IgD-negative memory B cell (primary cell): ENCODE measurements around the gene RHEX. TPM values are rescaled to one million over a fixed set of nuclear protein-coding genes. Genes with fewer than 3 reads are reported as not detected.
"Not testable (repeated sequence)": the region's sequence is repeated elsewhere in the genome, so short reads cannot be mapped to it uniquely, and the experiment has no call there.

ENCODE experiments used
- H3K27ac Mint-ChIP-seq, 3 donors: one replicate each; pipeline ENCODE4 v1.8.0; 2020 to 2022; ENCODE audit warnings: mild to moderate bottlenecking in 3 of 3, mixed read lengths in 3 of 3, moderate library complexity in 1 of 3
- H3K27me3 Mint-ChIP-seq: one replicate; pipeline ENCODE4 v1.8.0; 2021; ENCODE audit warnings: mixed read lengths
- H3K36me3 Mint-ChIP-seq: one replicate; pipeline ENCODE4 v1.8.0; 2020; ENCODE audit warnings: mild to moderate bottlenecking, mixed read lengths
- H3K4me1 Mint-ChIP-seq, 3 donors: one replicate each; pipeline ENCODE4 v1.8.0; 2020 to 2022; ENCODE audit warnings: mixed read lengths in 3 of 3, mild to moderate bottlenecking in 1 of 3
- H3K4me3 Mint-ChIP-seq, 4 donors: one replicate each; pipeline ENCODE4 v1.8.0; 2020 to 2022; ENCODE audit warnings: mild to moderate bottlenecking in 4 of 4, mixed read lengths in 4 of 4, moderate library complexity in 3 of 4
- H3K9me3 Mint-ChIP-seq, 3 donors: one replicate each; pipeline ENCODE4 v1.8.0; 2020 to 2021; ENCODE audit warnings: mixed read lengths in 3 of 3, mild to moderate bottlenecking in 1 of 3
- polyA plus RNA-seq: library from polyadenylated mRNA; unstranded; fragments of 300-500 nt; fragmentation: Illumina TruSeq; gene quantifications from one replicate; pipeline ENCODE4 v1.2.3, GENCODE V29; 2021

RHEX gene
- polyA plus RNA-seq, 1 donor from 2014 or later: 2.0 TPM

- Mint-ChIP-seq H3K36me3 (peaks cover 13% of the 10 kb centered on the region), H3K9me3 (peaks cover 0 to 3% (median 0%) of the 10 kb centered on the region in 3 donors), H3K4me1 (peaks cover 45 to 50% (median 45%) of the 10 kb centered on the region in 3 donors), H3K4me3 (no peak overlapping the region), H3K27me3 (no peaks in the 10 kb centered on the region), H3K27ac (peak overlapping the region in 2 of 3 donors; percentile 41 to 91)
Measured at GRCh38 chr1:206060844-206061243, 7.9 kb downstream of the RHEX start.

- Mint-ChIP-seq H3K36me3 (peaks cover 9% of the 10 kb centered on the region), H3K27ac (peak overlapping the region in 2 of 3 donors; percentile 78 to 84), H3K27me3 (no peaks in the 10 kb centered on the region), H3K9me3 (peaks cover 0 to 3% (median 0%) of the 10 kb centered on the region in 3 donors), H3K4me3 (no peak overlapping the region), H3K4me1 (peaks cover 43 to 51% (median 46%) of the 10 kb centered on the region in 3 donors)
Measured at GRCh38 chr1:206062464-206062863, 9.5 kb downstream of the RHEX start.

DNA sequence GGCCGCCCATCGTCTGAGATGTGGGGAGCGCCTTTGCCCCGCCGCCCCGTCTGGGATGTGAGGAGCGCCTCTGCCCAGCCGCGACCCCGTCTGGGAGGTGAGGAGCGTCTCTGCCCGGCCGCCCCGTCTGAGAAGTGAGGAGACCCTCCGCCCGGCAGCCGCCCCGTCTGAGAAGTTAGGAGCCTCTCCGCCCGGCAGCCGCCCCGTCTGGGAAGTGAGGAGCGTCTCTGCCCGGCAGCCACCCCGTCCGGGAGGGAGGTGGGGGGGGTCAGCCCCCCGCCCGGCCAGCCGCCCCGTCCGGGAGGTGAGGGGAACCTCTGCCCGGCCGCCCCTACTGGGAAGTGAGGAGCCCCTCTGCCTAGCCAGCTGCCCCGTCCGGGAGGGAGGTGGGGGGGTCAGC, 11.0 kb downstream of the RHEX start:
- H3K4me1 Mint-ChIP-seq: peaks cover 42 to 49% (median 43%) of the 10 kb centered on the region in 3 donors
- H3K27ac Mint-ChIP-seq, H3K9me3 Mint-ChIP-seq, H3K4me3 Mint-ChIP-seq, H3K36me3 Mint-ChIP-seq, H3K27me3 Mint-ChIP-seq: not testable (repeated sequence)

DNA sequence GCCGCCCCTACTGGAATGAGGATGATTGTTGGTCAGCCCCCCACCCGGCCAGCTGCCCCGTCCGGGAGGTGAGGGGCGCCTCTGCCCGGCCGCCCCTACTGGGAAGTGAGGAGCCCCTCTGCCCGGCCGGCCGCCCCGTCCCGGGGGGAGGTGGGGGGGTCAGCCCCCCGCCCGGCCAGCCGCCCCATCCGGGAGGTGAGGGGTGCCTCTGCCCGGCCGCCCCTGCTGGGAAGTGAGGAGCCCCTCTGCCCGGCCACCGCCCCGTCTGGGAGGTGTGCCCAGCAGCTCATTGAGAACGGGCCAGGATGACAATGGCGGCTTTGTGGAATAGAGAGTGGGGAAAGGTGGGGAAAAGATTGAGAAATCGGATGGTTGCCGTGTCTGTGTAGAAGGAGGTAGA, 11.5 kb downstream of the RHEX start:
- not testable (repeated sequence) for H3K9me3 Mint-ChIP-seq, H3K27me3 Mint-ChIP-seq, H3K27ac Mint-ChIP-seq, H3K36me3 Mint-ChIP-seq
- peaks cover 38 to 44% (median 38%) of the 10 kb centered on the region in 3 donors for H3K4me1 Mint-ChIP-seq
- peak overlapping the region in 1 of 4 donors; percentile 12 for H3K4me3 Mint-ChIP-seq

DNA sequence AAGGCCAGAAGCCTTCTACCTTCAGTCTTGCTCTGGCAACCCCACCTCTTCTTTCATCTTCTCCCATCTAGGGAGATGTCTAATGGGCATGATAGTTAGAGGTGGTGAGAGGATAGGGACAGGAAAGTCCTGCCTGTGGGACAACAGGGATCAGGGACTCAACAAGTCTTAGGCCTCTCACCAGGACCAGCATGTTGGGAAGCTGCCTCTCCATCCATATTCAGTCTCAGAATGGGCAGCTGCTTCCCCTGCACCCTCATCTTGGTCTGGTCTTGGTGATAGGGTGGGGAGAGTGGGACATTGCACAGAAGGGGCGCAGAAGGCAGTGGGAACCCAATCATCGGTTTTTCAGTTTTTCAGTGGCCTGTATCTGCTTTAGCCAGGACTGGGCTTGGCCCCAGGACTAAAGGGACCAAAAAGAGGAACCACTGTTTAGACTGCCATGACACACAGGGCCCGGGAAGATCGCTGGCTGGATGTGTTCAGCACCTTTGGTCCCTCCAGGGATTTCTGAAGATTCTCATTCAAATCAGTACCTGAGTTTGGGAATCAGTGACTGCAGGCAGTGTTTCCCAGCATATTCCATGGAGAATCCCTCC, 12.7 kb downstream of the RHEX start:
- Mint-ChIP-seq H3K36me3 (peaks cover 6% of the 10 kb centered on the region), H3K4me3 (peak overlapping the region in 2 of 4 donors; percentile 2 to 74), H3K27ac (peak overlapping the region; percentile 39 to 63 (median 59)), H3K9me3 (peaks cover 0 to 3% (median 0%) of the 10 kb centered on the region in 3 donors), H3K27me3 (no peaks in the 10 kb centered on the region), H3K4me1 (peaks cover 29 to 35% (median 30%) of the 10 kb centered on the region in 3 donors)

- Mint-ChIP-seq H3K36me3 (peaks cover 6% of the 10 kb centered on the region), H3K27ac (peak overlapping the region; percentile 85 to 96 (median 91)), H3K4me1 (peaks cover 28 to 35% (median 29%) of the 10 kb centered on the region in 3 donors), H3K9me3 (peaks cover 0 to 3% (median 0%) of the 10 kb centered on the region in 3 donors), H3K27me3 (no peaks in the 10 kb centered on the region), H3K4me3 (peak overlapping the region; percentile 44 to 83 (median 62))
Measured at GRCh38 chr1:206066479-206067171, 13.7 kb downstream of the RHEX start.

GRCh38 chr1:206067486-206068227, 14.7 kb downstream of the RHEX start:
- Mint-ChIP-seq H3K9me3 (peaks cover 0 to 3% (median 0%) of the 10 kb centered on the region in 3 donors), H3K36me3 (peaks cover 6% of the 10 kb centered on the region), H3K4me3 (peak overlapping the region; percentile 49 to 84 (median 70)), H3K27me3 (no peaks in the 10 kb centered on the region), H3K4me1 (peaks cover 28 to 35% (median 30%) of the 10 kb centered on the region in 3 donors), H3K27ac (peak overlapping the region; percentile 85 to 96 (median 91))

GRCh38 chr1:206068314-206068713, 15.3 kb downstream of the RHEX start:
- Mint-ChIP-seq H3K4me1 (peaks cover 27 to 30% (median 28%) of the 10 kb centered on the region in 3 donors), H3K9me3 (no peaks in the 10 kb centered on the region), H3K27ac (peak overlapping the region in 2 of 3 donors; percentile 85 to 96), H3K36me3 (peaks cover 4% of the 10 kb centered on the region), H3K27me3 (no peaks in the 10 kb centered on the region), H3K4me3 (peak overlapping the region in 3 of 4 donors; percentile 67 to 84 (median 74))

DNA sequence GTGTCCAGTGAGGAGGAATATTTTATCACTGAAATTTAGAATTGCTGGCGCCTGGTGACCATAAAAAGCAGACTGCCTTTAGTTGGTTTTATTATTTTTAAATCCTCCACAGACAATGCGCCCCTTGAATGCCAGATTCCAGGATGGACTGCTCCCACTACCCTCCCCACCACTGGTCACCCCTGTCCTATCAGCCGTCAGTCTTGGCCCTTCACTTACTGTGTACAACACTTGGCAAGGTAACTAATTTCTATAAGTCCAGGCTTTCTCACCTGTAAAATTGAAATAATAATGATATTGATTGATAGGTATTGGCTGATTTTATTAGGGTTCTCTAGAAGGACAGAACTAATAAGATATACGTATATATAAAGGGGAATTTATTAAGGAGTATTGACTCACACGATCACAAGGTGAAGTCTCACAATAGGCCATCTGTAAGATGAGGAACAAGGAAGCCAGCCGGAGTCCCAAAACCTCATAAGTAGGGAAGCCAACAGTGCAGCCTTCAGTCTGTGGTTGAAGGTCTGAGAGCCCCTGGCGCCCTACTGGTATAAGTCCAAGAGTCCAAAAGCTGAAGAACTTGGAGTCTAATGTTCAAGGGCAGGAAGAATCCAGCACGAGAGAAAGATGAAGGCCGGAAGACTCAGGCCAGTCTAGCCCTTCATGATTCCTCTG, 17.8 kb downstream of the RHEX start:
- Mint-ChIP-seq H3K27me3 (no peaks in the 10 kb centered on the region), H3K27ac (peak overlapping the region in 1 of 3 donors; percentile 63), H3K4me1 (peaks cover 30 to 32% (median 31%) of the 10 kb centered on the region in 3 donors), H3K4me3 (no peak overlapping the region), H3K9me3 (no peaks in the 10 kb centered on the region), H3K36me3 (peaks cover 6% of the 10 kb centered on the region)

- peaks cover 6 to 10% (median 6%) of the 10 kb centered on the region in 3 donors for H3K4me1 Mint-ChIP-seq
Measured at GRCh38 chr1:206074839-206075238, 21.9 kb downstream of the RHEX start.

GRCh38 chr1:206075786-206076755, 23.1 kb downstream of the RHEX start:
- peaks cover 9% of the 10 kb centered on the region for H3K36me3 Mint-ChIP-seq
- H3K27me3 Mint-ChIP-seq: no peaks in the 10 kb centered on the region
- no peak overlapping the region for H3K4me3 Mint-ChIP-seq
- peaks cover 6 to 16% (median 7%) of the 10 kb centered on the region in 3 donors for H3K4me1 Mint-ChIP-seq
- H3K9me3 Mint-ChIP-seq: no peaks in the 10 kb centered on the region
- peak overlapping the region in 1 of 3 donors; percentile 53 for H3K27ac Mint-ChIP-seq

More at GRCh38 chr1:206074839-206075238, 21.9 kb downstream of the RHEX start:
- no peak overlapping the region for H3K4me3 Mint-ChIP-seq
- no peaks in the 10 kb centered on the region for H3K9me3 Mint-ChIP-seq
- H3K36me3 Mint-ChIP-seq: peaks cover 9% of the 10 kb centered on the region
- H3K27me3 Mint-ChIP-seq: no peaks in the 10 kb centered on the region
- no peak overlapping the region for H3K27ac Mint-ChIP-seq

DNA sequence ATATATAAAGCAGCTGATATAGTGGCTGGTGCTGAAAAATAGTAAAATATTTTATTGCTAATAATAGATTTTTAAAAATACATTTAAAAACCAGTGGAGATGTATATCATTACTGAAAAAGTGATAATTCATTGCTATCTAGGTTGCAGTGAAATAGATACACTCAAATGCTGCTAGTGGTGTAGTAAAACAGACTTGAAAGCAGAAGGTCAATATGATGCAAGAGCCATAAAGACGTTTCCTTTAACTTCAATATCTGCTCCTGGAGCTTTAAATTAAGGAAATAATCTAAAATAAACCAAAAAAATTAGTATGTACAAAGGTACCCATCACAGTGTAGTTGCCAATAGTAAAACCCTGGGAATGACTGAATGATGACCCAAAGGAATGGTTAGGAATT, 26.2 kb downstream of the RHEX start:
- H3K4me3 Mint-ChIP-seq: no peak overlapping the region
- H3K36me3 Mint-ChIP-seq: peaks cover 3% of the 10 kb centered on the region
- no peaks in the 10 kb centered on the region for H3K27me3 Mint-ChIP-seq
- H3K4me1 Mint-ChIP-seq: peaks cover 14 to 22% (median 14%) of the 10 kb centered on the region in 3 donors
- H3K27ac Mint-ChIP-seq: no peak overlapping the region
- no peaks in the 10 kb centered on the region for H3K9me3 Mint-ChIP-seq

DNA sequence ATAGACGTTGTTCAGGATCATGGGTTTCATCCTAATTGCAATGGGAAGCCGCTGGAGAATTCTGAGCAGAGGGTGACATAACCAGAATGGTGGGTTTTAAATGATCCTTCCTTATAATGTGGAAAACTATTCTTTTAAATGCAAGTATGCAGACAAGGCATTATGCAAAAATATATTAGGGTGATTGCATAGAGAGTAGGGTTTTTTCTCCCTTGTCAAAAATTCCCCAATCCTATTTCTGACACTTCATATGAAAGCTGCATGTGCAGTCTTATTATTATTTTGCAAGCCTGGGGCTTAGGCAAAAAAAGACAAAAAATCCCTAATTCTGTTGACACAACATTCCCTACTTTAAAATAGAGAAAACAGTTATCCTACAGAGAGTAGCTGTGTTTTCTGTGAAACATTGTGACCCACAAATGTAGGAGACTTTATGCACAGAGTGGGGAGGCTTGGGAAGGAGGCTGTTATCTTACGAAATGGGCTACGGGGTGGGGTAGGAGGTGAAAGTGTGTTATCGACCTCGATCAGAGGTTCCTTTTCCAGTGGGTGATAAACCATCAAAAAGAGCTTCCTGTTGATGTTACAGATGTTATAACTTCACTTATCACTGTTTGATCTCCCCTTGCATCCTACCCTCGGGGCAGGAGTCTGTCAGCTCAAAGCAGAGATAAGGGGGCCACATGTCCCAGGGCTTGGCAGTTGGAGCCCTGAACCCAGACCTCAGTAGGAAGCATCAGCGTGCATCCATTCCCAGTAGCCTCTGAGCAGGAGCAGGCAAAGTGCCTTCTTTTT, 27.2 kb downstream of the RHEX start:
- H3K27ac Mint-ChIP-seq: peak overlapping the region in 1 of 3 donors; percentile 59
- H3K9me3 Mint-ChIP-seq: no peaks in the 10 kb centered on the region
- H3K4me3 Mint-ChIP-seq: no peak overlapping the region
- H3K27me3 Mint-ChIP-seq: no peaks in the 10 kb centered on the region
- peaks cover 8 to 17% (median 14%) of the 10 kb centered on the region in 3 donors for H3K4me1 Mint-ChIP-seq
- peaks cover 3% of the 10 kb centered on the region for H3K36me3 Mint-ChIP-seq
